Upper lobe of left lung (tissue), 4 donors: Measurements from ENCODE around the gene ARHGAP12.

Experiments used
- CTCF ChIP-seq, 6 experiments: fragments of 450-650 bp in 4 of 6; fragments of 200-600 bp in 2 of 6; sonication (generic) in 2 of 6; IDR thresholded peaks; one replicate each; pipeline ENCODE4 v1.5.1; 2016 to 2019; ENCODE audit warnings: antibody characterized with exemption in 6 of 6
- POLR2A ChIP-seq, 4 donors: fragments of 450-650 bp; IDR thresholded peaks; one replicate each; pipeline ENCODE4 v1.5.1; 2016 to 2017; ENCODE audit warnings: antibody characterized with exemption in 4 of 4, mild to moderate bottlenecking in 2 of 4
- POLR2AphosphoS5 ChIP-seq, 2 donors: sonication (generic); formaldehyde crosslinking; IDR thresholded peaks; one replicate each; pipeline ENCODE4 v1.5.1; 2017; ENCODE audit warnings: antibody characterized with exemption in 2 of 2

- TF ChIP-seq POLR2A (IDR thresholded peaks at IDR 0.05) (peak in 3 of 4 donors; percentile 77 to 97 (median 91)), CTCF (IDR thresholded peaks at IDR 0.05) (peak in 2 of 6 experiments; percentile 22 to 27), POLR2AphosphoS5 (IDR thresholded peaks at IDR 0.05) (peak; percentile 92 to 99)
Observed at GRCh38 chr10:31928549-31929260, at the start of gene ARHGAP12.
